A549 treated with CpdA at 1 μM for 4 hours (cell line): Measurements from ENCODE around the gene ZNF394. TPM values are rescaled to one million over a fixed set of nuclear protein-coding genes. Genes with fewer than 3 reads are reported as not detected.

Source experiments
- total RNA-seq: library from RNA; stranded (reverse); fragments of 200-300 nt; extraction: Qiagen RNA extraction; gene quantifications from 5 replicates; pipeline ENCODE4 v1.2.3, GENCODE V29; 2022; ENCODE audit warnings: low read depth

Gene ZNF394
- total RNA-seq = 15.1 to 19.6 TPM (median 18.5 TPM) in 5 replicates

GRCh38 chr7:99499721-99500636 lies at the start of gene ZNF394:
Gene ZNF394 (minus strand): TSS chr7:99500281. CDS start chr7:99500093, 188 bp downstream.

GRCh38 chr7:99504603-99505323 lies 4.7 kb upstream of the ZNF394 start, which contains the start of gene ZKSCAN5:
Gene ZKSCAN5 (plus strand): TSS chr7:99504662. CDS start chr7:99506045, 1,383 bp downstream.

GRCh38 chr7:99472561-99473314 lies 27.3 kb downstream of the ZNF394 start, which contains the start of gene ZNF789:
Gene ZNF789 (plus strand): TSS chr7:99472890. CDS start chr7:99476457, 3,567 bp downstream.

Other genes starting within 250 kb of the ZNF394 start
- 0.64 to 1.0 TPM (median 0.84 TPM) in 5 replicates for gene MYH16, start 227.4 kb downstream of the ZNF394 start, total RNA-seq
- 133 to 146 TPM (median 136 TPM) in 5 replicates for gene ARPC1A, start 174.4 kb downstream of the ZNF394 start, total RNA-seq
- 267 to 303 TPM (median 287 TPM) in 5 replicates for gene ARPC1B, start 125.6 kb downstream of the ZNF394 start, total RNA-seq
- 169 to 200 TPM (median 181 TPM) in 5 replicates for gene PDAP1, start 91.7 kb downstream of the ZNF394 start, total RNA-seq
- 134 to 165 TPM (median 150 TPM) in 5 replicates for gene BUD31, start 91.3 kb downstream of the ZNF394 start, total RNA-seq
- 6.7 to 7.3 TPM (median 6.8 TPM) in 5 replicates for gene PTCD1, start 61.5 kb downstream of the ZNF394 start, total RNA-seq
- gene CPSF4, start 61.3 kb downstream of the ZNF394 start, total RNA-seq = 35.0 to 45.7 TPM (median 42.4 TPM) in 5 replicates
- gene ATP5MF, start 34.1 kb downstream of the ZNF394 start, total RNA-seq = 885 to 1,454 TPM (median 964 TPM) in 5 replicates
- gene ZNF789, start 27.4 kb downstream of the ZNF394 start, total RNA-seq = 7.9 to 9.9 TPM (median 8.7 TPM) in 5 replicates
- gene ZKSCAN5, start 4.4 kb upstream of the ZNF394 start, total RNA-seq = 9.0 to 10.3 TPM (median 9.5 TPM) in 5 replicates
- 5.7 to 6.8 TPM (median 6.0 TPM) in 5 replicates for gene FAM200A, start 51.8 kb upstream of the ZNF394 start, total RNA-seq
- 54.1 to 63.6 TPM (median 57.3 TPM) in 5 replicates for gene ZNF655, start 58.4 kb upstream of the ZNF394 start, total RNA-seq
- gene TMEM225B, start 98.0 kb upstream of the ZNF394 start, total RNA-seq = 0.75 to 1.4 TPM (median 1.1 TPM) in 5 replicates
- 8.1 to 10.8 TPM (median 9.7 TPM) in 5 replicates for gene ZSCAN25, start 116.7 kb upstream of the ZNF394 start, total RNA-seq
- 1.4 to 1.9 TPM (median 1.6 TPM) in 5 replicates for gene CYP3A5, start 179.7 kb upstream of the ZNF394 start, total RNA-seq
- not detected in 5 replicates for gene CYP3A7, start 234.9 kb upstream of the ZNF394 start, total RNA-seq